NK-92 (cell line): ENCODE results near the gene ZNF462.
"Not testable (repeated sequence)": the region's sequence is repeated elsewhere in the genome, so short reads cannot be mapped to it uniquely, and the experiment has no call there.

ENCODE experiments used
- DNase-seq: peaks from one replicate; lab custom pipeline; 2025; ENCODE audit not compliant: unreplicated experiment; lab: John Stamatoyannopoulos, UW

ZNF462 gene

DNA sequence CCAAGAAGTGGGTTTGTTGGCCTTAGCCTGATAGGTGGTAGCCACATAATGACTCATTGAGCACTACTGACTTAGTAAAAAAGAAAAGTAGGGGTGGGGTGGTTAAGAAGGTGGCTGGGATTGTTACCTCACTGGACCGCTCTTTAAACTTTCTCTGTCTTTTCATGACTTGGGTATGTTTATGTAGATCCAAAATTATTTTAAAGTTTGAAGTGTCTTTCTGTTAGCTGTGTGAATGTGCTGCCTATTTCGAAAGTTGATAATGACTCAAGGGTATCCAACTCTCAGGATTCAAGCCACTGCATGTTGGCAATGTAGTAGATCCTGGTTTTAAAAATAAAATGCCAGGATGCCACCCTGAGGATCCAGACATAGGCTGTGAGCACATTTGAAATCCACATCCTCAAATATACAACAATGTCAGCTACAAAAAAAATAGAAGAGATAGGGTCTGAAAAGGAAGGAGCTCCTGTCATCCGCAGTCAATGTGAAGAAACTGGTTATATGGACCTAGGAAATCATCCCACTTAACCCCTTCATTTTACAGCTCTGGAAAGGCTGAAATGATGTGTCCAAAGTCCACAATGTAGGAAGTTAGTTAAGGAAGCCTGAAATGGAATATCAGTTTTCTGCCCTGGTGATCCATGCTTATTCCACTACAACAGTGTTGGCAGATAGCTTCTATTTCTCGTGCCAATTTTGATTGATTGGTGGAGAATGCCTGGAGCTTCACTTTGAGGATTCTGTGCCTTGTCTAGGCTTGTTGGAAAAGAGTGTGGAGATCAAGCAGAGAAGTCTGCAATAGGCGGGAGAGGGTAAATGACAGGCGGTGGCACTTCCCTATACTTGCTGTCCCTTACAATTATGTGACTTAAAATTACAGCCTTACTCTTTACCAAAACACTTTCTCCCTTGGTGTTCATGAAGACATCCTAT is 23.4 kb downstream of the ZNF462 start:
- no peak for DNase-seq

DNA sequence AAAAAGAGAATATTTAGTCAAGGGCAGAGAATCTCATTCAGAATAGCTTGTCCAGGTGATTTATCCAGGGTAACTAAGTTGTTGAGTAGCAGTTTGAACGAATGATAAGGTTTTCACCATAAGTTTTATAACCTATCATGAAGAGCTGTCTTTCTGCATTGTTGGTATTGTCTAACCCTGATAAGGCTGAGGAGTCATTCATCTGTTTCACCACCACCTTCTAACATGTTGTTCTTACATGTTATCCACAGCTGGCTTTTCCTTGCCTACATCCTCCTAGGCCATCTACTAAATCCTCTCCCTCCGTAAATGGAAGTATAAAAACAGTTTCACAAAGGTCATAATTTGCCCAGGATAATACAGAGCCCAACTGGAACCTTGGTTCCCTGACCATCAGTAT is 24.1 kb downstream of the ZNF462 start:
- no peak for DNase-seq

DNA sequence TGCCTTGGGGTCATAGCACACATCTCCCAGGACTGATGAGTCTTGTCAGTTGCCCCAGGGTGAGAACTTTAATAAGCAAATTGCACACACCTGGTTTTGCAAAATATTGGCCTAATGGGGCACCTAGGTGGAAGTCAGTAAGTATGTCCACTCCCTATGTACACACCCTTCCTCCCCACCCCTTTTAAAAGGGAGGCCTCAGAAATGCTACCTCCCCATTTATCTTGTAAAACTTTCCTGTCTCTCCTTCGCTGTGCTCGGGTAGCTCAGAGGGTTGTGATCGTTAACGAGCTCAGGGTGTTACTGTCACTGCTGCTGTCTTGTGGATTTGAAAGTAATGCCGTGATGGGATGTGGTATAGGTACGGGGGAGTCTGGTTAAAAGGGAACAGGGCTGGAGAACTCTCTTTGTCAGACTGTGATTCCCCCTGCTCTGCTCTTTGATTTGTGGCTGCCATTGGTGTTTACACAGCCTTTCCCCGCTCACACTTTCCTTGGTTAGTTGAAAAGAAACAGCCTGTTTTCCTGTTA is 26.2 kb downstream of the ZNF462 start:
- no peak for DNase-seq

DNA sequence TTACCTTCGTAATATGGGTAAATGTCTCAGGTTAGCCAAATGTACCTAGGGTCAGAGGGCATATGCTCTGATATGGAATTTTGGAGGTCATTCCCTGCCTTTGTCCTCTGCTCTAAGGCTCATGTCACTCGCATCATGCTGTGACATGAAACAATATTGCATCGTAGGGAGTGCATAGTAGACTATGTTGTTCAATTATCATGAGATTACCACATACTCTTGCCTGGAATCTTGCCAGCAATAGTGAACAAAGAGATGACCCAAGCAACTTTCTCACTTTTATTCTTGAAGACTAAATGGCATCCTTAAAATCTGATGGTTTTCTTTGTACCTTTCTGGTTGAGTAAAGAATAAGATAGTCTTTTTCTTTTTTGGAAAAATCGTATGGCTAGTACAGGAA is 27.6 kb downstream of the ZNF462 start:
- DNase-seq: no peak

DNA sequence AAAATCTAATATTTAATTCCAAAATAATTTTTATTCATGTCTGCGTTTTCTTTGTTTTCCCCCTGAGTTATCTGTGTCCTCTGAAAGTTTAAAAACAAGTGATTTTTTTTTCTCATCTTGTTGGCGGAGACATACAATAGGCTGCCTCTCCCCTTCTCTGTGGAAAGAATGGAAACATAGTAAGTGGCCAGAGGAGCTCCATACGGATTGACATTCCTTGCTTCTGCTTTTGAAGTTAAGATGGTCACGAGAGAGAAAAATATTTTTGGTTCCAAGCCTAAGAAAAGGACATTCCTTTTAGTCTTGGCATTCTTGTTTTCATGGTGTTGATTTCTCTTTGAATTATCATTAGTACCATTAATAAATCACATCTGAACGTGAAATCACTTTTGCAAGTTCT is 28.3 kb downstream of the ZNF462 start:
- DNase-seq: no peak

DNA sequence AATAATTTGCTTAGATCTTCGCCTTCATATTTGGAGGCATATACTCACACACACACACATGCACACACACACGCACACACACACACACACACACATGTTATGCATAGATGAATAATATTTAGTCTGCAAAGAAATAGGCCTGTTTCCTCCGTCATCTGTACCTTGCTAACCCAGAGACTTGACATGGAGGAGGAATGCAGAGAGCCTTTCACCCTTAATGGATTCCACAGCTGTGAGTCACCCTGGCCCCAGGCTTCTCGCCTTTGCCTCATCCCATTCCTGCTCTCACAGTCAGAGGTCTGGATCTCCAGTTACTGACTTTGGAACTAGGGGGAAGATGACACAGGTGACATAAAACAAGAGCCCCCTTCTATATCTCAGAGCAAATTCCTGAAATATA is 29.7 kb downstream of the ZNF462 start:
- DNase-seq: no peak

DNA sequence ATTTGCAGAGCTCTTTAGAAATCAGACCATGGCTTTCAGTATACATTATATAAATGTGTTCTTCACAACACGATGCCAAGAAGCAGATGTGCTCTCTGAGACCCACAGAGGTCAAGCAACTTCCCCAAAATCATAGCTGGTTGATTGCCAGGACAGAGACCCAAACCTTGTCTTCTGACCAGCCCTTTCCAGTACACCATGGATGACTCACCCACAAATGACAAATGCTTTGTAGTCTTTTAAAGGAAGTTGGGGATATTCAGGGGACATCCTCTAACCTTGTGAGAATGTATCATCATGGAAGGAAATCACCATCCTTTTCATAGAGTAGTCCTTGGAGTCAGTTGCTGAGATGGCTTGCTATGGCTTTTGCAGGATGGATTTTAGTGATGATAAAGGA is 30.1 kb downstream of the ZNF462 start:
- no peak for DNase-seq

DNA sequence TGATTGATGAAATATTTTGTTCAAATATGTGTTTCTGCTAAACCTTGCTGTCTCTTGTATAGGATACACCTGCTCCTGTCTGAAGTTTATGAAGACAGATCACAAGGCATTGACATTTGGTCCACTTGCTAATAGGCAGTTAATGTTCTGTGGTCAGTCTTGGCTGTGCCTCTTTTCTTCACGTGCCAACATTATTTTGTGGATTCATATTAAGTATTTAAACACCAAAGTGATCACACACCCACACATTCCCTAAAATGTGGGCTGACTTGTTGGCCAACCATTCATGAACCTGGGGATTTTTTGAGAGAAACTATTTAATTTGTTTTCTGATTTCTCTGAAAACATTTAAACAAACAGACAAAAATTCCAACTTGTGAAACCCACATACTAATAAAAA is 33.7 kb downstream of the ZNF462 start:
- DNase-seq: no peak

DNA sequence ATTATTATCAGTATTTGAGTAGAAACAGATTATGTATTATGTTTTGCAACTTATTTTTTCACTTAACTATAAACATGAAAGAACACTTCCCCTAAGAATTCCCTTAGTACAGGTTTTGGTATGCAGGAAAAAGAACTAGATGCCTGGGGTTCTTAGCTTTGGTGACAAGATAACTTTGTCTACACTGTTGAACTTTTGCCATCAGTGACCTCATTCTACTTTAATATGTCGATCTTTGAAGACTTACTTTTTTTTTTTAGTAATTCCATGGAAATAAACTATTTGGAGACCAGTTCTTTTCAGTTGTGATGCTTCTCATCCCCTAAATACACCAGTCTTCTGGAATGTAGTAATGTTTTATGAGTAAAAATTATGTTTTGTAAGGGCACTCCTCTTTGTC is 34.3 kb downstream of the ZNF462 start:
- no peak for DNase-seq

DNA sequence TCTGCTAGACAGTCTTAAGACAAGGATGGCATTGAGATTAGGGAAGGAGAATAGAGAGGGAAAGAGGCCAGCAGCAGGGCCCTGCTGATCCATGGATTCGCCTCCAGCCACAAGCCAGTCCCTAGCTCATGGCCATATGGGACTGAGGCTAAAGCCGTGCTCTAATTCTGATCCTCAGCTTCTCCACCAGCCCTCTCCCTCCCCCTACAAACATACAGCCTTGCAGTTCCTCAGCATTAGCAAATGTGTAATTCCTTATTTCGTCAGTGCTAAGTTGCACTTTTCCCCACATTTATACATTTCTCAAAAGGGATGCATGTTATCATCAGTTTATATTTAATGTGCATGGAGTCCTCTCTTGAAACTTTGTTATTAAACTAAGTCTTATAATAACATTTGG is 34.8 kb downstream of the ZNF462 start:
- DNase-seq: no peak

DNA sequence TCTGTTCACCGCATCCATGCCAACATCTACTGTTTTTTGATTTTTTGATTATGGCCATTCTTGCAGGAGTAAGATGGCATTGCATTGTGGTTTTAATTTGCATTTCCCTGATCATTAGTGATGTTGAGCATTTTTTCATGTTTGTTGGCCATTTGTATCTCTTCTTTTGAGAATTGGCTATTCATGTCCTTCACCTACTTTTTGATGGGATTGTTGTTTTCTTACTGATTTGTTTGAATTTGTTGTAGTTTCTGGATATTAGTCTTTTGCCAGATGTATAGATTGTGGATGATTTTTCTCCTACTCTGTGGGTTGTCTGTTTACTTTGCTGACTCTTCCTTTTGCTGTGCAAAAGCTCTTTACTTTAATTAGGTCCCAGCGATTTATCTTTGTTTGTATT is 37.6 kb downstream of the ZNF462 start:
- DNase-seq: not testable (repeated sequence)

DNA sequence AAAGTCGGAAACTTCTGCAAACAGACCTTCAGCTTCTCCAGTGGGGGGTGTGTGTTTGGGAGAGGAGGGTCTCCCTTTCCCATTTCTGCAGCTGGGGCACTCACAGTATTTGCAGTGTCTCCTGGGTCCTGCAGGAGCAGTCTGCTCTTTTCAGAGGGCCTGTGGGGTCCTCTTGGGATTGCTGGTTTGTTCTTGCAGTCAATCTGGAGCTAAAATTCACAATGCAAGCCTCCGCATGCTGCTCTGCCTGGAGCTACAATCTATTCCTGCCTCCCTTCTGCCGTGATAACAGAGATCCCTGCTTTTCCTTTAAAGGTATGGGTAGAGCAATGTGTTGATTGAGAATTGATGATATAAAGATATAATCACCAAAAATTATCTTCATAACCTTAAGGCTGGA is 43.2 kb downstream of the ZNF462 start:
- no peak for DNase-seq

DNA sequence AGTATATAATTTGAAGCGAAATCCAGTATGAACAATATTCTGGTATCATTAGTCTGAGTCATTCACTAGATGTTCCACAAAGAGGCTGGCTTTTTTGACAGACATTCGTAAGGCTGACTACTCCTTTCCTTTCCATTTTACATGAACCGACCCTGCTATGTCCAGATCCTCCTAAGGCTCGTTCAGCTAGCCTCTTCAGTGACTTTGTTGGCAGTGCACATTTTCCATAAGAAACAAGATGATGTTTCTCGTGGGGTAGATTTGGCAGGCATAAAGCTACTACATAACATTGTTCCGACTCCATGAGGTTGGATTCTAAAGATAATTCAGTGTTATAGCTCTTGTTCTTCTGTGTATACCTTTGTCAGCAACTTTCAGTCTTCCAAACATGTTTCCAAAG is 49.0 kb downstream of the ZNF462 start:
- DNase-seq: no peak

DNA sequence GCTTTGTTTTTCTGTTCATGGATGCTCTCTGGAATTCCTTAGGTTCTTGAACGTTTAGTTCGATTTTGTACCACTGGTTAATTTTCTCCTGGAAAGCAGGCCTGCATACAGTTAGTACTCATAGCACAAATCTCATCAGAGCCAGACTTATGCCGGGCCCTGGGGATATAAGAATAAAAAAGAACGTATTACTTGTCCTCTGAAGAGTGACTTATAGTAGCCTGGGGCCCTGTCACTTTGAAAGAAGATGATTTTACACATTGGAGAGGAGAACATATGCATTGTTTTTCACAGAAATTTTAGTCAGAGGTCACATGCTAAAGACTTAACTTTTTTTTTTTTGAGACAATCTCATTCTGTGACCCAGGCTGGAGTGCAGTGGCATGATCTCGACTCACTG is 50.3 kb downstream of the ZNF462 start:
- no peak for DNase-seq

DNA sequence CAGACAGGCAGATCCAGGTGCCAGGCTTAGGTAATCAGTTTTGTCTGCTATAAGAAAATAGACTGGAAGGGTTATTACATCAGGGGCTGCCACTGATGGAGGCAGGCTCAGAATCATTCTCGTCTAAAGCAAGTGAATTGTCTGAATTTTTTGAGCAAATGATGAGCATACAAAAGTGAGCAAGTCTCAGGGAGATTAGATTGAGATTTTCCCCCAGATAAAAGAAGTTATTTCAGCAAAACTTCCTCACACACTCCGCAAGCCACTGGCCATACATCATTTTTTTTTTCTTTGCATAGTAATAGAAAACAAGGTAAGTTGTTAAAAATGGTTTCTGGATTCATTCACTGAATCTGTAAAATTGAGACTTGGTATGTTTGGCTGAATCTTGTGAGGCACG is 52.9 kb downstream of the ZNF462 start:
- no peak for DNase-seq

DNA sequence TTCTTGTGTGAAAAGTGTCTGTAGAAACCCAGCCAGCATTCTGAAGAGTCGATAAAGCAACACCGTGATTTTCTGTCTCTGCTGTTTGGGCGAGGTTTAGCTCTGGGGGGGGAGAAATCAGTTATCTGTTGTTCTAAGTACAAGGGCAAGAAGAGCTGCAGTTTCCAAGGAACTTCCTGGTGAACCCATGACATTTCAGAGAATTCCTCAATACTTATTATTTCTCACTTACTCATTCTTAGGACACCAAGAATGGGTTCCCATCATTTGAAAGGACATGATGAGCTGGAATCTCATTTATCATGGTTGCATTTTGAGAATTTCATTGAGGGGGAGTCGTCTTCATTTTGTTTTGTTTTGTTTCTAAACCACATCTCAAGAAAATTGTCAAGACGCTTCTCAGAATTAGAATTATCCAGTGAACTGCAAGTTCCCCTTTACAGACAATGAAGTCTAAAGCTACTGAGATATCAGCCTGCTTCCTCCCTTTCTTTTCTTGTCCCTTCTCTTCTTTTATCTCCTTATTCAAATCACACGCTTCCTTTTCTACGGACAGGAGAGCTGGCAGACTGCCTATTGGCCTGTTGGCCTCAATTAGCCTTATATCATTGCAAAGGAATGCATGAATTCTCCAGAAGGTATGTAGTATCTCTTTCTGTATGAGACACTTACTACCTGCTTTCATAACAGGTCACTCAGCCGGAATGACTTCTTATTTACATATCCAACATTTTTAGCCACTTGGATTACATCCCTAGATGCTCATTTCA is 53.7 kb downstream of the ZNF462 start:
- no peak for DNase-seq

DNA sequence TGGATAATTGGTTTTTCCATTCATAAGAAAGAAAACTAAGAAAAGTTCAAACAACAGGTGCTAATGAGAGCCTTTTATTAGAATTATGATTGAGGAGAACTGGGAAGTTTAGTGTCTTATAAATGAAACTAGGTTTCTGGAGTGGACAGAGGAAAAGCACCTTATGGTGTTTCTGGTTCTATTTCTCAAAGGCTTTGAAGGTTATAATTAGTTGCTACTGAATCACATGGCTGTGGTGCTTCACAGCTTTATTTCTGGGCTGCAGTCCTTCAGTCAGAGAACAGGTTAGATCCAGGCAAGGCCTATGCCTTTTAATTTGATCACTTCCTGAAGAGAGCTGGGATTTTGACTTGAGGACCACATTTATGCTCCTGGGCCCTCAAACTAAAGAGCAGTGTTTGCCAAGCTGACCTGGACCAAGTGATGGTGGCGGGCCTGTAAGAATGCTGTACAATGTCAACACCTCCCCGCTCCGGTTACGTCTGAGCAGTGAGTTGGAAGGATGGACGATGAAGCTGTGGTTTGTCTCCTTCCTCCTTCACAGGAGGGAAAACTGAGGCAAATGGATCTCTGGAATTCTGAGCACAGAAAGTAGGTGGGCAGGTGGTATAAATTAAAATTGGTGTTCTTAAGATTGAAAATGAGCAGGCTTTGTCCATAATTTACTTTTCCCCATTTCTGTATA is 56.0 kb downstream of the ZNF462 start:
- DNase-seq: no peak

DNA sequence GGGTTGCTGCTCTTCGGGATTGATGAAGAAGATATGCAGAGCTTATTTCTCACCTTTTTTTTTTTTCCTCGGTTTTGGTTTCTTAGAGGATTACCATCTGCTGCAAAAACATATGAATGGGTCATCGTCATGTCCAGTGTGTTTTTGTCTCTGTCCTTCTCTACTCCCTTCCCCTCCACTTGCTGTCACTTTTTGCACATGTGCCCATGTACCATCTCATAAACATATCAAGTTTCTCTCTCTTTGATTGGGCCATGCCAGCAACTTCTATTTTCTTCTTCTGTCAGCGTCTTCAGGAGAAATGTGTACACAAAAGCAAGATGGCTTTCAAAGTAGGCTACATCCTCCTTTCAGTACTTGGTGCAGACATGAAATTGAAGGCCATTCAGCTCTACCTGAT is 57.1 kb downstream of the ZNF462 start:
- no peak for DNase-seq

DNA sequence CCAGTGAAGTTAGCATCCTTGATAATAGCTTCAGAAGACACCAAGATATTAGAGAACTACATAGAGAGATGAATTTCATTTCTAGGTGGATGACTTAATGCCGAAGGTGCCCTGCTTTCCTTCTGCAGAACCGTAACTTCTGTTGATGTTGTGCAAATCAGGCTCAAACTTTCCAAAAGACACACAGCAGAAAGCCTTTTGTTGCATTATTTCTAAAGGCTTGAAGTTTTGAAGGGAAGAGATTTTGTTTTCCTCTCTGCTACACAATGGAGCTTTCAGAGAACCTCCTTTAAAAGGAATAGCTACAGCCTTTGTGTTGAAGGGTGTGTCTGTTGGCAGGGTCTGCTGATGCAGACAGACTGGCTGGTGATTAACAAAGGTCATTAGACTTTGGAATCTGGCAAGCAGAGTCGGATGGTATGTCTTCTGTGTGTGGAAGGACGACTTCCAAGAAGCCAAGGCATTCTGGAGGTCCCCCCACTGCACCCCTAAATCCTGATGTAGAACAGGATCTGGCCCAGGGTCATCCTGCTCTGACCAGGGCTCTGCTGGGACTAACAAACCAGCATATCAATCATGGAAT is 57.8 kb downstream of the ZNF462 start:
- no peak for DNase-seq

DNA sequence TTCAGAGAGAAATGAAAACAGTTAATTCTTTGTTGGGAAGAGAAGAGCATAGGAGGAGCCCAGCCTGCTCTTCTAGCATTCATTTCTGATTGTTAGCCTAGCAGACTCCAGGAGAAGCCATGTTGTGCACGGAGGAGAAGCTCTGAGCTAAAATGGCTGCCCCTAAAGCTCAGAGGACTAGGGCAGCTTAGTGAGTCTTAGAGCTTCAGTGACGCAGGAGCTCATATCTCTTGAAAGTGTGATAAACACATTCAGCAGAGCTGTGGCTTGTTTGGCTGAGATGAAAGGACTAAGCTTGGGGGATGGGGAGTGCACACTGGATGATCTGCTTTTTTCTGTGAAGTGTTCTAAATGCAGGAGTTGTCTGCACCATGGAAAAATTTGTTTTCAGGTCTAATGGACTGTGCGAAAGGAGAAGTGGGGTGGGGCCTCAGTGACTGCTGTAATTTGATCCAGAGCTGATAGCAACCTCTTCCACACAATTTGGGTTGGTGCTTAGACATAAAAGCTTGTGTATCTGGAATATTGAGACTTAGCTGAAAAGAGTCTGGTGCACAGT is 58.5 kb downstream of the ZNF462 start:
- no peak for DNase-seq

DNA sequence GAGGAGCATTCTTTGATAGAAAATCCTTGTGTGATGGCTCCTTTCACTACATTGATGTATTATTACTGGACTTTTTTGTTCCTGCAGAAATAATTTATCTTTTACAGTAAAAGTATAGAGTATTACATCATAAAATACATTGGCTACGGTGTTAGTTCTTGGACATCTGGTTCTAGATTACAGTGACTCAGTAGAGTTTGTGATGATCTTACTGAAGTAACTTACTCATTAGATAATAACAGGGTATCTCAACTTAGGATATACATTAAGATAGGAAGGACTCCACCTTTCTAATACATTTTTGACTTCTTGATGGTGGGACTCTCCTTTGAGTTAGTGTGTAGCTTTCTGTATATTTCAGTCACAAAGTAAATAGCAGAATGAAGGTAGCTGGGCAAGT is 59.1 kb downstream of the ZNF462 start:
- no peak for DNase-seq
